Measurements from ENCODE around the gene VASN. TPM values are rescaled to one million over a fixed set of nuclear protein-coding genes. Genes with fewer than 3 reads are reported as not detected.

The VASN gene
- total RNA-seq, 1 experiment from 2014 or later = 5.4 TPM

DNA sequence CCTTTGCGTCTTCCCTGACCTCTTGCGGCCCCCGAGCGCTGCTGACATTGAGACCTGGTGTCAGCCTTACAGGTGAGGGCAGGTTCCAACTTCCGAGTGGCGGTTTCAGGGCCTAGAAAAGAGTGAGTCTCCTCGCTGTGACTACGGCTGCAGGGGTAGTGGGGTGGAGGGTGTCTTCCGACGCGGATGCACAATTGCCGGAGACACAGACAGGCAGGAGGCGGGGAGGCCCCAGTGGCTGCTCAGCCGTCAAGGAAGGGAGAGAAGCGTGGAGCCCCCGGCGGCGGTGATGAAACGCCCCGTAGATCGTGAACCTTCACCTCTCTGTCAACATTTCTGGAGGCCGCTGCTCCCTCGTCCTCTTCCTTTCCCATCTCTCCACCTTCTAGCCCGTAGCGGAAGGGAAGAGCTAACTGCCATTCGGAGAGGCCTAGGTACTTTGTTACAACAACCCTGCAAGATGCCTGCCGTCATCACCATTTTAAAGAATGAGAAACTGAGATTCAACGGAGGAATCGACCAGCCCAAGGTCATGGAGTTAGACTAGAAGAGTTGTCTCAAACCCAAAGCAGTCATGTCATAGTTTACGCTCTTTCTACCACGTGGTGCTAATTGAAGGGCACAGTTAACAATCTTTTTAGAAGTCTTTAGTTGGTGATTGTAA lies 54.5 kb downstream of the VASN start:
- H3K4me1 ChIP-seq (ENCODE audit: insufficient read depth, low read length, poor library complexity, severe bottlenecking) = peaks cover 11% of the 10 kb centered on the region
- peak overlapping the region; percentile 96 for H3K27ac ChIP-seq (ENCODE audit: low read depth, low read length, poor library complexity, severe bottlenecking)
- POLR2A ChIA-PET (ENCODE audit: low non-redundant PET) = no interaction called here
- peak overlapping the region; percentile 96 for H3K4me3 ChIP-seq (ENCODE audit: low read depth, low read length, poor library complexity, severe bottlenecking)
- no peaks in the 10 kb centered on the region for H3K9me3 ChIP-seq (ENCODE audit: low read depth, low read length, poor library complexity, severe bottlenecking)
- TF ChIP-seq EZH2 (IDR thresholded peaks at IDR 0.05; ENCODE audit: borderline replicate concordance, low read depth, low read length, poor library complexity, severe bottlenecking) = no peak
- TF ChIP-seq, protein P1, sequence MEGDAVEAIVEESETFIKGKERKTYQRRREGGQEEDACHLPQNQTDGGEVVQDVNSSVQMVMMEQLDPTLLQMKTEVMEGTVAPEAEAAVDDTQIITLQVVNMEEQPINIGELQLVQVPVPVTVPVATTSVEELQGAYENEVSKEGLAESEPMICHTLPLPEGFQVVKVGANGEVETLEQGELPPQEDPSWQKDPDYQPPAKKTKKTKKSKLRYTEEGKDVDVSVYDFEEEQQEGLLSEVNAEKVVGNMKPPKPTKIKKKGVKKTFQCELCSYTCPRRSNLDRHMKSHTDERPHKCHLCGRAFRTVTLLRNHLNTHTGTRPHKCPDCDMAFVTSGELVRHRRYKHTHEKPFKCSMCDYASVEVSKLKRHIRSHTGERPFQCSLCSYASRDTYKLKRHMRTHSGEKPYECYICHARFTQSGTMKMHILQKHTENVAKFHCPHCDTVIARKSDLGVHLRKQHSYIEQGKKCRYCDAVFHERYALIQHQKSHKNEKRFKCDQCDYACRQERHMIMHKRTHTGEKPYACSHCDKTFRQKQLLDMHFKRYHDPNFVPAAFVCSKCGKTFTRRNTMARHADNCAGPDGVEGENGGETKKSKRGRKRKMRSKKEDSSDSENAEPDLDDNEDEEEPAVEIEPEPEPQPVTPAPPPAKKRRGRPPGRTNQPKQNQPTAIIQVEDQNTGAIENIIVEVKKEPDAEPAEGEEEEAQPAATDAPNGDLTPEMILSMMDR (conservative IDR thresholded peaks at IDR 0.05; ENCODE audit: low read depth, low read length) = no peak
- intact Hi-C loops (cut with micrococcal nuclease; ENCODE audit: unreplicated experiment) = no loop called here
- CTCF ChIA-PET = no interaction called here
- peaks cover 9% of the 10 kb centered on the region for H3K36me3 ChIP-seq (ENCODE audit: insufficient read depth, low read length, poor library complexity, severe bottlenecking)
- DNase-seq (ENCODE audit: low spot score) = no peak
- BruUV-seq (replicated peaks) = no TSS peak
- H3K27me3 ChIP-seq (replicated peaks; ENCODE audit: insufficient read depth, low read depth, low read length, poor library complexity) = no peaks in the 10 kb centered on the region

DNA sequence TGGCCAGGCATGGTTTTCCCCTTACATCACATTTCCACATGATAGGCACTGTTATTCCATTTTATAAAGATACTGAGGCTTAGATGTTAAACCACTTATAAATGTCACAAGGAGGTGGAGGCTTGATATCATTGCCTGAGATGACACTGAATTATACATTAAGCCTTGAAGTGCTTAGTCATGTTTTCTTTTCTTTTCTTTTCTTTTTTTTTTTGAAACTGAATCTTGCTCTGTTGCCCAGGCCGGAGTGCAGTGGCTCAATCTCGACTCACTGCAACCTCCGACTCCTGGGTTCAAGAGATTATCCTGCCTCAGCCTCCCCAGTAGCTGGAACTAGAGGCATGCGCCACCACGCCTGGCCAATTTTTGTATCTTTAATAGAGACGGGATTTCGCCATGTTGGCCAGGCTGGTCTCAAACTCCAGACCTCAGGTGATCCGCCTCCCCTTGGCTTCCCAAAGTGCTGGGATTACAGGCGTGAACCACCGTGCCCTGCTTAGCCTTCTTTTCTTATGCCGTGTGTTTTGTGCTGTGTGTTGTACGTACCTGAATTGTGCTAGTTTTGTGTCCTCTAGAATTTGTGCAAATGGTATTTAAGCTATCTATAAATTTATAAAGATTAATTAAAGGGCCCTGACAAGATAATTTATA lies 55.2 kb downstream of the VASN start:
- H3K36me3 ChIP-seq (ENCODE audit: insufficient read depth, low read length, poor library complexity, severe bottlenecking) = peaks cover 12% of the 10 kb centered on the region
- no peaks in the 10 kb centered on the region for H3K9me3 ChIP-seq (ENCODE audit: low read depth, low read length, poor library complexity, severe bottlenecking)
- peak overlapping the region; percentile 96 for H3K4me3 ChIP-seq (ENCODE audit: low read depth, low read length, poor library complexity, severe bottlenecking)
- peak overlapping the region; percentile 96 for H3K27ac ChIP-seq (ENCODE audit: low read depth, low read length, poor library complexity, severe bottlenecking)
- ChIA-PET POLR2A (ENCODE audit: low non-redundant PET) (no interaction called here), CTCF (no interaction called here)
- DNase-seq (ENCODE audit: low spot score) = no peak
- BruUV-seq (replicated peaks) = TSS peak; percentile 54
- TF ChIP-seq, protein P1 (conservative IDR thresholded peaks at IDR 0.05; ENCODE audit: low read depth, low read length) = no peak
- no peak for TF ChIP-seq EZH2 (IDR thresholded peaks at IDR 0.05; ENCODE audit: borderline replicate concordance, low read depth, low read length, poor library complexity, severe bottlenecking)
- H3K27me3 ChIP-seq (replicated peaks; ENCODE audit: insufficient read depth, low read depth, low read length, poor library complexity) = no peaks in the 10 kb centered on the region
- intact Hi-C loops (cut with micrococcal nuclease; ENCODE audit: unreplicated experiment) = no loop called here
- peaks cover 11% of the 10 kb centered on the region for H3K4me1 ChIP-seq (ENCODE audit: insufficient read depth, low read length, poor library complexity, severe bottlenecking)

DNA sequence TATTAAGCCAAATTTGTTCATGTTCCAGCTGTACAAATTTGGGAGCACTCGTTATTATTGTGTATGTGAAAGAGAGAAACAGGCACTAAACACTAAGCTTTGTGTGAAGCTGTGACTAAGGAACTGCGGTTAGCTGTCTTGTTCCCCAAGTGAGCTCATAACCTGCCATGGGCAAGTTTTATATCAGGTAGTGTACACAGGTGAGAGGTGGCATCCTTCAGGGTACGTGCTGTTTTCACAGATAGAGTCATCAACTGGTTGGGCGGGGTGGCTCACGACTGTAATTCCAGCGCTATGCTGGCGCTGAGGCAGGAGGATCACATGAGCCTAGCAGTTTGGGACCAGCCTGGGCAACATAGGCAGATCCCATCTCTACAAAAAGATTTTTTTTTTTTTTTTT lies 56.9 kb downstream of the VASN start:
- TF ChIP-seq, protein P1 (conservative IDR thresholded peaks at IDR 0.05; ENCODE audit: low read depth, low read length) = no peak
- TF ChIP-seq EZH2 (IDR thresholded peaks at IDR 0.05; ENCODE audit: borderline replicate concordance, low read depth, low read length, poor library complexity, severe bottlenecking) = no peak
- ChIA-PET POLR2A (ENCODE audit: low non-redundant PET) (no interaction called here), CTCF (no interaction called here)
- intact Hi-C loops (cut with micrococcal nuclease; ENCODE audit: unreplicated experiment) = no loop called here
- no peak overlapping the region for H3K4me3 ChIP-seq (ENCODE audit: low read depth, low read length, poor library complexity, severe bottlenecking)
- no peaks in the 10 kb centered on the region for H3K27me3 ChIP-seq (replicated peaks; ENCODE audit: insufficient read depth, low read depth, low read length, poor library complexity)
- H3K4me1 ChIP-seq (ENCODE audit: insufficient read depth, low read length, poor library complexity, severe bottlenecking) = peaks cover 14% of the 10 kb centered on the region
- no peak for DNase-seq (ENCODE audit: low spot score)
- H3K36me3 ChIP-seq (ENCODE audit: insufficient read depth, low read length, poor library complexity, severe bottlenecking) = peaks cover 13% of the 10 kb centered on the region
- H3K27ac ChIP-seq (ENCODE audit: low read depth, low read length, poor library complexity, severe bottlenecking) = no peak overlapping the region
- H3K9me3 ChIP-seq (ENCODE audit: low read depth, low read length, poor library complexity, severe bottlenecking) = no peaks in the 10 kb centered on the region
- BruUV-seq (replicated peaks) = no TSS peak

Data from A673 (cell line).